GM10266 (cell line): Measurements from ENCODE around the gene AKAP13.
A peak's percentile ranks its signal among the peaks of the same experiment; 100 is the strongest.

Source experiments
- DNase-seq: peaks from one replicate; pipeline ENCODE4 v3.0.0; 2012; ENCODE audit errors: extremely low spot score
- TF ChIP-seq, protein P1 (sequence below): IDR thresholded peaks from 2 replicates; pipeline ENCODE4 v1.5.1; 2012; ENCODE audit warnings: mild to moderate bottlenecking, low read depth; ENCODE audit not compliant: control insufficient read depth, insufficient read depth; ENCODE audit errors: missing control alignments

Gene AKAP13

DNA sequence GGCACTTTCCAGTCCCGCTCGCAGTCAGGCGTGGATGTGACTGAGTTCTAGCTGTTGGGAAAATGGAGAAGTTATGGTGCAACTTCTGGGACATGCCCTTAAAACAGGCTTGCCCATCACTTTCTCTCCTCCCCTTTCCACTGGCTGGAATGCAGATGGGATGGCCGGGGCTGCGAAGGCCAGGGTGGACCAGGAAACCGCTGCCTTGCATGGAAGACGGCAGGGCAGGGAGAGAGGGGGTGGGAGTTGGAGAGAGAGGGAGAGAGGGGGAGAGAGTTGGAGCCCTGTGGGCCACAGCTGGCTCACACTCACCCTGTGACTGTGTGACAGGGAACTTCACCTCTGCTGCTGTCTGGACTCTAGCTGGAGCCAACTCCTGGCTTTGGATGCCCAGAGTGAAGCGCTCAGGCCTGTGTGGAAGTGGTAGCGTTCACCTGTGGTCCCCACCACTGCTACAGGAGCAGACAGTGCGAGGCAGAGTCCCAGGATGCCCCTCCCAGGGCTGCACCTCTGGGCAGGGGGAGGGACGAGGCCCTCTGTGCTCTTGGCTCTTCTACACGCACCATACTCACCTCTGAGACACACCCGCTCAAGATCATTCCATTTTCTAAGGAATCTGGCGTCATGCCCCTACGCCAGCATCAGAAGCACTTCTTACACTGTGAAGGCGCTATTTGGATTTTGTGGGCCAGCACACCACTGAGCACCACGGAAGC lies 377.7 kb downstream of the AKAP13 start:
- TF ChIP-seq, protein P1, sequence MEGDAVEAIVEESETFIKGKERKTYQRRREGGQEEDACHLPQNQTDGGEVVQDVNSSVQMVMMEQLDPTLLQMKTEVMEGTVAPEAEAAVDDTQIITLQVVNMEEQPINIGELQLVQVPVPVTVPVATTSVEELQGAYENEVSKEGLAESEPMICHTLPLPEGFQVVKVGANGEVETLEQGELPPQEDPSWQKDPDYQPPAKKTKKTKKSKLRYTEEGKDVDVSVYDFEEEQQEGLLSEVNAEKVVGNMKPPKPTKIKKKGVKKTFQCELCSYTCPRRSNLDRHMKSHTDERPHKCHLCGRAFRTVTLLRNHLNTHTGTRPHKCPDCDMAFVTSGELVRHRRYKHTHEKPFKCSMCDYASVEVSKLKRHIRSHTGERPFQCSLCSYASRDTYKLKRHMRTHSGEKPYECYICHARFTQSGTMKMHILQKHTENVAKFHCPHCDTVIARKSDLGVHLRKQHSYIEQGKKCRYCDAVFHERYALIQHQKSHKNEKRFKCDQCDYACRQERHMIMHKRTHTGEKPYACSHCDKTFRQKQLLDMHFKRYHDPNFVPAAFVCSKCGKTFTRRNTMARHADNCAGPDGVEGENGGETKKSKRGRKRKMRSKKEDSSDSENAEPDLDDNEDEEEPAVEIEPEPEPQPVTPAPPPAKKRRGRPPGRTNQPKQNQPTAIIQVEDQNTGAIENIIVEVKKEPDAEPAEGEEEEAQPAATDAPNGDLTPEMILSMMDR: no peak
- DNase-seq: no peak

DNA sequence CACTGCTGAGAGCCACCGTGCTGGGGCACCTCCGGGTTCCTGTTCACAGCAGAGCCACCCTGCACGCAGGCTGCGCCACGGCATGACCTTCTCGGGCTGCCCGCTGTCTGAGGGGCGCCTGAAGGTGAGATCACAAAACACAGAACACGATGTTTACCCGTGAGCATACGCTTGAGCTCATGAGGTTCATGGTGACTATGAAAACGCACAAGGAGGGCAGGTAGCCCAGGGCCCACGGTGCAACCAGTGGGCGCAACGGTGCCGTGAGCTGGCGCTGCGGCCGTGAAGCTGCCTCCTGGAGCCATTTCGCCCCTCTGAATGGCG lies 378.2 kb downstream of the AKAP13 start:
- TF ChIP-seq, protein P1: no peak

DNA sequence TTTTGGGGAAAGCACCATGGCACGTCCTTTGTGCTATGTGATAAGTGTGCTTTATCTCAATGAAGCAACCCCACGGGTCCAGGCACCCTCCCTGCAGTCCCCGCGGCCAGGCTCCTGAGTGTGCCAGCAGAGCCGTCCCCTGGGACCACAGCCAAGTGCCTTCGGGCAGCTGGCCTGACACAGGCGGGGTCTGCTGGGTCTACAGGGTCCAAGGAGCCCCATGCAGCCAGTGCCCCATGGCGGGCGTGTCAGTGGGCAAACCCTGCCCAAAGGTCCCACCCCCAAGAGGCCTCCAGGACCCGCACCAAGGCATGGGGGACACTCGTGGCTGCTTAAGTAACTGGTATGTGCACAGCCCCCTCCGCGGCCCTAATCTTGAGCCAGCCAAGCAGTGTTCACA lies 379.0 kb downstream of the AKAP13 start:
- TF ChIP-seq, protein P1: no peak
- DNase-seq: no peak

More for the DNA sequence above, 378.2 kb downstream of the AKAP13 start:
- DNase-seq: no peak

DNA sequence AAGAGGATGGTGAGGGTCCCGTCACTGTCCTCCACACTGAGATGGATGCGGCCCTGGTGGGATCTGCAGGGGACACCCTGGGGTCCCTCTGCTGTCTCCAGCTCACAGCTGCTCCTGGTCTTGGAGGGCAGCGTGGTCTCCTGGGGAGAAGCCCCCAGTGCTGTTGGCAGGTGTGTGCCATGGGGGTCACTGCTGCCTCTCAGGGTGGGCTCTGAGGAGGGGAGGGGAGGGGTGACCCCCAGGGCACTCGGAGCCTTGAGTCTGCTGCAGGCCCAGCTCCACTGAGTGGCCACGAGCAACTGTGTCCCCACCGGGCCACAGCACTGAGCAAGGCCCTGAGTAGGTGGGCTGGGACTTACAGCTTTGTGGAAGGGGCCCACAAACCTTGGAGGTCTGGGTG lies 379.6 kb downstream of the AKAP13 start:
- no peak for DNase-seq
- TF ChIP-seq, protein P1: no peak

DNA sequence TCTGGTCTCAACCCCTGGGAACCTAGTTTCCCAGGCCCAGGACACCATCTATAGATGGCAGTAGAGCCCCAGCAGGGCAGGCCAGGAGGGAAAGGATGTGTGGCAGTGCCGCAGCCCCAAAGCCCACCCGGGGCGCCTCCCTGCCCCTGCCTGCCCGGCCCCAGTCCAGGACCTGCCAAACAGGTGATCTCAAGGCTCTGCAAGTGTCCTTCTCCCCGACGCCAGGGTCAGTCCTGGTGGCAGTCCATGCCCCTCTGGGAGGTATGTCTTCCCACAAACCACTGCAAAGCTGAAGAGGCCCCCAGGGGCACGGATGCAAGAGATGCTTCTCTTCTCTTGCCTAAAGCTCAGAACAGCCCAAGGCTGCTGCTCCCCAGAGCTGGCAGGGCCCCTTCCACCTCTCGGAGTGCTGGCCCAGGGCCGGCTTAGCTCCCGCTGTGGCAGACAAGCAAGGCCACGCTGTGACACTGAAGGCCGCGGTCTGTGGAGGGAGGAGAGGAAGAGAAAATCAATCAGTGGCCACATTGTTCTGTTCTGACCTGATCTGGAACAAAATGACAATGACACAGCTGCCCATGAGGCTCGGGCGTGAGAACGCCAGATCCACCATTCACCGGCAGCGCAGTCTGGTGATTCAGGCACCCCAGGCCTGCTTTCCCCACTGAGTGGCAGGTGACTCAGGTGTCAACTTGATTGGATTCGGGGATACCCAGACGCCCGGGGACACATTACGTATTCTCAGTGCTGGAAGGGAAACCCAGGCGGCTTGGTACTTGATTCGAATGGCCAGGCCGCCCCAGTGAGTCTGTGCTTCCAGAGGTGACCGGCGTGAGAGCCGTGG lies 380.3 kb downstream of the AKAP13 start:
- no peak for DNase-seq
- TF ChIP-seq, protein P1: peak; percentile 38

DNA sequence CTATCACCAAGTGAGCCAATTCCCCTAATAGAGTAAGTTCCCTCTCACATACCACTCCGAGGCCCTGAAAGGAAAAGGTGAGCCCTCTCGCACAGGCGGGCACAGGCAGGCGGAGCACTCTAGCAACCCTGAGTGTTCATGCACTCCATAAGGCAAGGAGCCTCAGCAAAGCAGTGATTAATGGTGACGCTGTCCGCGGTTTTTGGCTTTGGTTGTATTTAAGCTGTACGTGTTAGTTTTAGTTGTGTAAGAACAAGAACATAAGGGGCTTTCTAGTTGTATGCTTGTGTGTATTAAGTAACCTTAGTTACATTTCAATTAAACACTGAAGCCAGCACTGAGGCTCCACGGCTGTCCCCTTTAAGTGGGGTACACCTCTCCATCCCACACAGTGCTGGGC lies 381.2 kb downstream of the AKAP13 start:
- TF ChIP-seq, protein P1: no peak
- no peak for DNase-seq
